NCI-H1092 treated with DMSO at 0.1 percent for 48 hours (cell line): ENCODE results near the gene CPM.
"Not testable (repeated sequence)": the region's sequence is repeated elsewhere in the genome, so short reads cannot be mapped to it uniquely, and the experiment has no call there.

Experiments
- DNase-seq: peaks from one replicate; lab custom pipeline; 2025; lab: John Stamatoyannopoulos, UW

The CPM gene

DNA sequence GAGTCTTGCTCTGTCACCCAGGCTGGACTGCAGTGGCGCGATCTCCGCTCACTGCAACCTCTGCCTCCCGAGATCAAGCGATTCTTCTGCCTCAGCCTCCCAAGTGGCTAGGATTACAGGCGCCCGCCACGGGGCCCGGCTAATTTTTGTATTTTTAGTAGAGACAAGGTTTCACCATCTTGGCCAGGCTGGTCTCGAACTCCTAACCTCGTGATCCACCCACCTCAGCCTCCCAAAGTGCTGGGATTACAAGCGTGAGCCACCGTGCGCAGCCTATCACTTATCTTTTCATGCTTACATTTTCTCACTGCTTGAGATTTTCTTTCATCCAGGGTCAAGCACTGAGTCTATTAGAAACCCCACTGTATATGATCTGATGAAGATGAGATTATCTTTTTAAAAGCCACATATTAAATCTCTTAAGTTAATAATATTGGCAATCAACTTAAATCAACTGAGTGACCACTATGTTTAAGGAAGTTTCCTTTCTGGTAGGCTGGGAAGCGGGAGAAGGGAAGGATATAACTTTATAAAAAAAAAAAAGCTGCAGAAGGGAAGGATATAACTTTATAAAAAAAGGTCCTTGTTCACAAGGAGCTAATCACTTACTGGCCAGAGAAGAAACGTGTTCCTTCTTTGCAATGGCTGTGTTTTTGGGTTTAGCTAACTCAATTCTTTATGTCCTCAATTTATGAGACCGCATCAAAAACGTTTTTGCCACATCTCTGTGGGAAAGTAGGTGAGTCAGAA lies 126.3 kb downstream of the CPM start:
- no peak for DNase-seq

GRCh38 chr12:68805592-68806120 lies 127.3 kb downstream of the CPM start:
- no peak for DNase-seq

- DNase-seq = no peak
These were observed 128.0 kb downstream of the CPM start for GRCh38 chr12:68804657-68805591.

DNA sequence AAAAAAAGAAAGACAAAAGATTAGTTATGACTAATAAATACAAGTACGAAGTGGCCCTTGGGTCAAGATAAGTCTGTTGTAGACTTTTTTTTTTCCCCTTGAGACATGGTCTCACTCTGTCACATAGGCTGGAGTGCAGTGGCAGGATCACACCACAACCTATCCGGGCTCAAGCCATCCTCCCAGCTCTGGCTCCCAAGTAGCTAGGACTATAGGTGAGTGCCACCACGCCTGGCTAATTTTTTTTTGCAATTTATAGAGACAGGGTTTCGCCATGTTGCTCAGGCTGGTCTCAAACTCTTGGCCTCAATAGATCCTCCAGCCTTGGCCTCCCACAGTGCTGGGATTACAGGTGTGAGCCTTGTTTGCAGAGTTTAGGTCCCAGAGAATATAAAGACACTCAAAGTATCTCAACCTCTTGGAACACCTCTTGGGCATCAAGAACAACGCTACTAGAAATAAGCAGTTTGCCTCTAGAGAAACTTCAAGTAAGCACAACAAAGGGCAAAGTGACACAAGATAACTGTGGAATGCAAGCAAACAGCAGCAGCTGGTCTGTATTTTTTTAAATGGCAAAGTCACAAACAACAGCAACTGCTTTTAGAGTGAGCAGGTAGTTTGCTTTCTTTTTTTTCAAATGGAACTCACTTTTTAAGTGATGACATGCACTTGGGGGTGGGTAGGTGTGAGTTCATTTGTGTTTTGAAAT lies 128.9 kb downstream of the CPM start:
- DNase-seq = no peak

DNA sequence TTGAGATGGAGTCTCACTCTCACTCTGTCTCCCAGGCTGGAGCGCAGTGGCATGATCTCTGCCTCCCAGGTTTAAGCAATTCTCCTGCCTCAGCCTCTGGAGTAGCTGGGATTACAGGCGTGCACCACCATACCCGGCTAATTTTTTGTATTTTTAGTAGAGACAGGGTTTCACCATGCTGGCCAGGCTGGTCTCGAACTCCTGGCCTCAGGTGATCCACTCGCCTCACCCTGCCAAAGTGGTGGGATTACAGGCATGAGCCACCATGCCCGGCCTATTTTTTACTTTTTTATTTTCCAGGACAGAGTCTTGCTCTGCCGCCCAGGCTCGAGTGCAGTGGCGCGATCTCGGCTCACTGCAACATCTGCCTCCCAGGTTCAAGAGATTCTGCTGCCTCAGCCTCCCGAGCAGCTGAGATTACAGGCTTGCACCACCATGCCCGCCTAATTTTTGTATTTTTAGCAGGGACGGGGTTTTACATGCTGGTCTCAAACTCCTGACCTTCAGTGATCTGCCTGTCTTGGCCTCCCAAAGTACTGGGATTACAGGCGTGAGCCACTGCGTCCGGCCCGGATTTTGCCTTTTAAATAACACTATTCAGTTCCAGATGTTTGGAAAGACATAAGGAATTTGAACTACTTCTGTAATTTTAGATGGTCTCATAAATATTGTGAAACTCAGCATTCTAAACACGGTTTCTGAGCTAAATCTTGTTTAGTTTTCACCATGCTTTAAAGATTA lies 129.9 kb downstream of the CPM start:
- DNase-seq = not testable (repeated sequence)

DNA sequence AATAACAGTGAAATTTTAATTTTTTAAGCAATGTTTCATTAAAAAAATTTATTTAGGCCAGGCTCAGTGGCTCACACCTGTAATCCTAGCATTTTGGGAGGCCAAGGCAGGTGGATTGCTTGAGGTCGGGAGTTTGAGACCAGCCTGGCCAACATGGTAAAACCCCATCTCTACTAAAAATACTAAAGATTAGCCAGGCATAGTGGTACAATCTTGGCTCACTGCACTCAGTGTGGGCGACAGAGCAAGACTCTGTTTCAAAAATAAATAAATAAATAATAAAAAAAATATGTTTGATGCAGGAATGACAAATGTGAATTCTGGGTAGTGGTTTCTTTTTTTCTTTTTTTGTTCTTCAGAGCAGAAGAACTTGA lies 130.6 kb downstream of the CPM start:
- not testable (repeated sequence) for DNase-seq
